ENCODE measurements around the gene EFHD1. TPM values are rescaled to one million over a fixed set of nuclear protein-coding genes. Genes with fewer than 3 reads are reported as not detected.

Gene EFHD1
- total RNA-seq, 1 donor from 2014 or later = 3.6 TPM

DNA sequence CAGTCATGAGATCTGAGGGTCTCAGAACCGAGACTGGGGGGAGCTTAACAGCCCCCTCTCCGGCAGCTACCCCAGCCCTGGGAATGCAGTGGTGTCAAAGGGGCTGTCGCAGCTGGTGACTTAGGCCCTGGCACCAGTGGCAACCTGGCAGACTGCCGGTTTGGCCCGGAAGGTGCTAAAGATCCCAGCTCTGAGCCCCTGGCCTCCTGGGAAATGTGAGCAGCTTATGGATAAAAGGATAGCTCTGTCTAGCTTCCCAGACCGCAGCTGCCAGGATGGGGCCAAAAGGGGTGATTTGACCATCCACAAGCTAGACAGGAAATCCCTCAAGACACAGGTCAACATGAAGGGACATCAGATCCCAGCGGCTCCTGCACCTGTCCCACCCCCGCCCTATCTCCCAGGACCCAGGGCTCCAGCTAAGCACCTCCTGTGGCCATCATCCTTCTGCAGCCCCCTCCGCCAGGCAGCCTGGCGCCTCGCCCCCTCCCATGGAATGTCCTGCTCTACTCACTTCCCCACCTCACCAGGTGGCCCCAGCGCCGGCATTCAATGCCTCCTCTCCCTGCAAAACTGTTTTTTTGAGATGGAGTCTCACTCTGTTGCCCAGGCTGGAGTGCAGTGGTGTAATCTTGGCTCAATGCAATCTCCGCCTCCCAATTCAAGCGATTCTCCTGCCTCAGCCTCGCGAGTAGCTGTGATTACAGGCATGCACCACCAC, 33.2 kb upstream of the EFHD1 start:
- DNase-seq (ENCODE audit: low read depth) = no peak
- no peak overlapping the region for H3K4me3 ChIP-seq (ENCODE audit: low read depth, low read length)
- H3K27me3 ChIP-seq (ENCODE audit: control insufficient read depth, insufficient read depth, low read length) = peaks cover 3% of the 10 kb centered on the region
- TF ChIP-seq, protein P1, sequence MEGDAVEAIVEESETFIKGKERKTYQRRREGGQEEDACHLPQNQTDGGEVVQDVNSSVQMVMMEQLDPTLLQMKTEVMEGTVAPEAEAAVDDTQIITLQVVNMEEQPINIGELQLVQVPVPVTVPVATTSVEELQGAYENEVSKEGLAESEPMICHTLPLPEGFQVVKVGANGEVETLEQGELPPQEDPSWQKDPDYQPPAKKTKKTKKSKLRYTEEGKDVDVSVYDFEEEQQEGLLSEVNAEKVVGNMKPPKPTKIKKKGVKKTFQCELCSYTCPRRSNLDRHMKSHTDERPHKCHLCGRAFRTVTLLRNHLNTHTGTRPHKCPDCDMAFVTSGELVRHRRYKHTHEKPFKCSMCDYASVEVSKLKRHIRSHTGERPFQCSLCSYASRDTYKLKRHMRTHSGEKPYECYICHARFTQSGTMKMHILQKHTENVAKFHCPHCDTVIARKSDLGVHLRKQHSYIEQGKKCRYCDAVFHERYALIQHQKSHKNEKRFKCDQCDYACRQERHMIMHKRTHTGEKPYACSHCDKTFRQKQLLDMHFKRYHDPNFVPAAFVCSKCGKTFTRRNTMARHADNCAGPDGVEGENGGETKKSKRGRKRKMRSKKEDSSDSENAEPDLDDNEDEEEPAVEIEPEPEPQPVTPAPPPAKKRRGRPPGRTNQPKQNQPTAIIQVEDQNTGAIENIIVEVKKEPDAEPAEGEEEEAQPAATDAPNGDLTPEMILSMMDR (IDR thresholded peaks at IDR 0.05; ENCODE audit: insufficient read depth, low read length, poor library complexity, severe bottlenecking) = no peak
- H3K36me3 ChIP-seq (ENCODE audit: control insufficient read depth, insufficient read depth, low read length) = no peaks in the 10 kb centered on the region

DNA sequence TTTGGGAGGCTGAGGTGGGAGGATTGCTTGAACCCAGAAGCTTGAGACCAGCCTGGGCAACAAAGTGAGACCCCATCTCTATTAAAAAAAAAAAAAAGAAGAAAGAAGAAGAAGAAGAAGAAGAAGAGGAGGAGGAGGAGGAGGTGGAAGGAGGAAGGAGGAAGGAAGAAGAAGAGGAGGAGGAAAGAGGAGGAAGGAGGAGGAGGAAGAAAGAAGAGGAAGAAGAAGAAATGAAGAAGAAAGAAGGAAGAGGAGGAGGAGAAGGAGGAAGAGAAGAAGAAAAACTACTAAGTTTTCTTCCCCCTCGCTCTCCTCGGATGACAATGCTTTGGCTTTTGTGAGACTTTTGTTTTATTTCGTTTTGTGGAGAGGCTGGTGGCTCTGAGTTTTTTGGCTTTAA, 30.1 kb upstream of the EFHD1 start:
- no peak for DNase-seq (ENCODE audit: low read depth)
- TF ChIP-seq, protein P1 (IDR thresholded peaks at IDR 0.05; ENCODE audit: insufficient read depth, low read length, poor library complexity, severe bottlenecking) = no peak
- Histone ChIP-seq H3K27me3 (ENCODE audit: control insufficient read depth, insufficient read depth, low read length) (peaks cover 3% of the 10 kb centered on the region), H3K4me3 (ENCODE audit: low read depth, low read length) (no peak overlapping the region), H3K36me3 (ENCODE audit: control insufficient read depth, insufficient read depth, low read length) (no peaks in the 10 kb centered on the region)

DNA sequence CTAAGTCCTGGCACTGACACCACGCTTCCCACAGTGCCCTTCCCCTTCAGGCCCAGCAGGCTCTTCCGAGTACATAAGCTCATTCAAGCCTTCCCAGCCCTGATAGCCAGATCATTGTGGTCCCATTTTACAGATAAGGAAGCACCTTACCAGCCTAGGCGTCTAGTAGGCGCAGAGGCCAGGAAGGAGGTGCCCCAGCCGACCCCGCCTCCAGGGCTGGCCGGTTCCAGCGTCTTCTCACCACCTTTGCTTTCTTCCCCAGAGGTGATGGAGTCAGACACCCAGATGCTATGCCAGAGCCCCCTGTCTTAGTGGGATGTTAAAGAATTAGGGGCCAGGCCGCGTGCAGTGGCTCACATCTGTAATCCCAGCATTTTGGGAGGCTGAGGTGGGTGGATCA, 28.9 kb upstream of the EFHD1 start:
- peaks cover 3% of the 10 kb centered on the region for H3K27me3 ChIP-seq (ENCODE audit: control insufficient read depth, insufficient read depth, low read length)
- TF ChIP-seq, protein P1 (IDR thresholded peaks at IDR 0.05; ENCODE audit: insufficient read depth, low read length, poor library complexity, severe bottlenecking) = no peak
- no peaks in the 10 kb centered on the region for H3K36me3 ChIP-seq (ENCODE audit: control insufficient read depth, insufficient read depth, low read length)
- no peak overlapping the region for H3K4me3 ChIP-seq (ENCODE audit: low read depth, low read length)
- DNase-seq (ENCODE audit: low read depth) = no peak

DNA sequence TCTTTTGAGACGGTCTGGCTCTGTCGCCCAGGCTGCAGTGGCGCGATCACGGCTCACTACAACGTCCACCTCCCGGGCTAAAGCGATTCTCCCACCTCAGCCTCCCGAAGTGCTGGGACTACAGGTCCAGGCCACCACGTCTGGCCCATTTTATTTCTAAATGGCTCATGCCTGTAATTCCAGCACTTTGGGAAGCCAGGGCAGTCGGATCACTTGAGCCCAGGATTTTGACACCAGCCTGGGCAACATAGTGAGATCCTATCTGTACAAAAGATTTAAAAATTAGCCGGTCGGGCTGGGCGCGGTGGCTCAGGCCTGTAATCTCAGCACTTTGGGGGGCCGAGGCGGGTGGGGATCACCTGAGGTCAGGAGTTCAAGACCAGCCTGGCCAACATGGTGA, 26.4 kb upstream of the EFHD1 start:
- no peak overlapping the region for H3K4me3 ChIP-seq (ENCODE audit: low read depth, low read length)

DNA sequence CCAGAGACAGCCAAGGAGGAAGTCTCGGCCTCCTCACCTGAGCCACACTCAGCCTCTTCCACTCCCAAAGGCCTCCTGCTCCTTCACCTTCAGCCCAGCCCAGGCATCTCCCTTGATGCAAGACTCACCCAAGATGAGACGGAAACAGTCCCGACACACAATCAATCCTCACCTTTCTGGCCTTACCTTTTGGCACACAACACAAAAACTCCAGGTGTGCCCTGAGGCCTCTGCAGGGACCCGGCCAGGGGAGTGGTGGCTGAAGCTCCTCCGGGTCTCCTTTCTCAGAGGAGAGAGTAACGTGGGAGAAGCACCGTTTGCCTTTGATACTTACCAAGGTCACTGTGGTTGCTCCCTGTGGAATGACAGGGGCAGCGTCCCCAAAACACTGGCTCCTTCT, 23.8 kb upstream of the EFHD1 start:
- H3K4me3 ChIP-seq (ENCODE audit: low read depth, low read length) = no peak overlapping the region
- TF ChIP-seq, protein P1 (IDR thresholded peaks at IDR 0.05; ENCODE audit: insufficient read depth, low read length, poor library complexity, severe bottlenecking) = no peak
- DNase-seq (ENCODE audit: low read depth) = no peak
- H3K27me3 ChIP-seq (ENCODE audit: control insufficient read depth, insufficient read depth, low read length) = no peaks in the 10 kb centered on the region
- no peaks in the 10 kb centered on the region for H3K36me3 ChIP-seq (ENCODE audit: control insufficient read depth, insufficient read depth, low read length)

More for the DNA sequence above, 26.4 kb upstream of the EFHD1 start:
- Histone ChIP-seq H3K36me3 (ENCODE audit: control insufficient read depth, insufficient read depth, low read length) (no peaks in the 10 kb centered on the region), H3K27me3 (ENCODE audit: control insufficient read depth, insufficient read depth, low read length) (peaks cover 3% of the 10 kb centered on the region)
- TF ChIP-seq, protein P1 (IDR thresholded peaks at IDR 0.05; ENCODE audit: insufficient read depth, low read length, poor library complexity, severe bottlenecking) = no peak
- DNase-seq (ENCODE audit: low read depth) = no peak

DNA sequence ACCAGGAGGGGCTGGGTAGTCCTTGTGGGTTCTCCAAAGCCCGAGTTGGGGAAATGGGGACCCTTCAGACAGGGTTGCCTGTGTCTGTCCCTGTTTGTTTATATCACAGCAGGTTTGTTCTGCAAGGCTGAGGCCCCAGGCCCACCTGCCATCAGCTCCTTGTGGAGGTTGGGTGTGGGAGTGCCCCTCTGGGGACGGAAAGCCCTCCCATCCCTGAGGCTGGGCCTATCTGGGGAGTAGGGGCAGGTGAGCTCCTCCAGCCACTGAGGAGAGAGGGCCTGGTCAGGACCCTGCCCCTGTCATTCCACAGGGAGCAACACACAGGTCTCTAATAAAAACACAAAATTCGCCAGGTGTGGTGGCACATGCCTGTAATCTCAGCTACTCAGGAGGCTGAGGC, 23.3 kb upstream of the EFHD1 start:
- TF ChIP-seq, protein P1 (IDR thresholded peaks at IDR 0.05; ENCODE audit: insufficient read depth, low read length, poor library complexity, severe bottlenecking) = no peak
- DNase-seq (ENCODE audit: low read depth) = no peak
- no peaks in the 10 kb centered on the region for H3K27me3 ChIP-seq (ENCODE audit: control insufficient read depth, insufficient read depth, low read length)
- H3K36me3 ChIP-seq (ENCODE audit: control insufficient read depth, insufficient read depth, low read length) = no peaks in the 10 kb centered on the region
- no peak overlapping the region for H3K4me3 ChIP-seq (ENCODE audit: low read depth, low read length)

Data from kidney epithelial cell (primary cell).